Keratinocyte (primary cell): ENCODE measurements around the gene OR2A7.
"Not testable (repeated sequence)": the region's sequence is repeated elsewhere in the genome, so short reads cannot be mapped to it uniquely, and the experiment has no call there.

Source experiments
- EZH2 ChIP-seq: IDR thresholded peaks from one replicate; pipeline ENCODE4 v1.6.1; 2012; ENCODE audit warnings: inconsistent platforms, mild to moderate bottlenecking, low read length, moderate library complexity
- TF ChIP-seq, protein P1 (sequence below), 3 experiments: IDR thresholded peaks in 1 of 3; conservative IDR thresholded peaks in 1 of 3; optimal IDR thresholded peaks in 1 of 3; 2 replicates in 2 of 3; 3 replicates in 1 of 3; pipeline versions ENCODE3 to v1.5.1; 2011; ENCODE audit warnings: low read length in 3 of 3, mild to moderate bottlenecking in 3 of 3, moderate library complexity in 2 of 3, control low read depth in 1 of 3, inconsistent platforms in 1 of 3; ENCODE audit not compliant: insufficient read depth in 2 of 3; ENCODE audit errors: extremely low read depth in 1 of 3

DNA sequence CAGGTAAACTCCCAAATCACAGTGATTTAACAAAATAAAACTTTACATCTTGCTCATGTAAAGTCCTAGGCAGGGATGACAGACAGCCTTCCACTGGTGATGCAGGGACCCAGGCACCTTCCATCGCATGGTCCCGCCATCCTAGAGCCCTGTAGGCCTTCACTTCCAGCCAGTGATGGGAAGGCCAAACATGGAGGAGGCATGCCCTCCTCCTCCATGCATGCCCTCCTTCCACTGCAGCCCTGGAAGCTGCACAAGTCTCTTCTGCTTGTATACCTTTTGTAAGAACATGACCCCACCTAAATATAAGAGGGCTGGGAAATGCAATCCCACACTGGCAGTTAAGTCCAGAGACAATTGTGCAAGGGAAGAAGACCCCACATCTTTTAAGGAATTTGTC is 45.1 kb upstream of the OR2A7 start:
- TF ChIP-seq, protein P1, sequence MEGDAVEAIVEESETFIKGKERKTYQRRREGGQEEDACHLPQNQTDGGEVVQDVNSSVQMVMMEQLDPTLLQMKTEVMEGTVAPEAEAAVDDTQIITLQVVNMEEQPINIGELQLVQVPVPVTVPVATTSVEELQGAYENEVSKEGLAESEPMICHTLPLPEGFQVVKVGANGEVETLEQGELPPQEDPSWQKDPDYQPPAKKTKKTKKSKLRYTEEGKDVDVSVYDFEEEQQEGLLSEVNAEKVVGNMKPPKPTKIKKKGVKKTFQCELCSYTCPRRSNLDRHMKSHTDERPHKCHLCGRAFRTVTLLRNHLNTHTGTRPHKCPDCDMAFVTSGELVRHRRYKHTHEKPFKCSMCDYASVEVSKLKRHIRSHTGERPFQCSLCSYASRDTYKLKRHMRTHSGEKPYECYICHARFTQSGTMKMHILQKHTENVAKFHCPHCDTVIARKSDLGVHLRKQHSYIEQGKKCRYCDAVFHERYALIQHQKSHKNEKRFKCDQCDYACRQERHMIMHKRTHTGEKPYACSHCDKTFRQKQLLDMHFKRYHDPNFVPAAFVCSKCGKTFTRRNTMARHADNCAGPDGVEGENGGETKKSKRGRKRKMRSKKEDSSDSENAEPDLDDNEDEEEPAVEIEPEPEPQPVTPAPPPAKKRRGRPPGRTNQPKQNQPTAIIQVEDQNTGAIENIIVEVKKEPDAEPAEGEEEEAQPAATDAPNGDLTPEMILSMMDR (optimal IDR thresholded peaks at IDR 0.05 in 1 of 3, IDR thresholded peaks at IDR 0.05 in 1 of 3, conservative IDR thresholded peaks at IDR 0.05 in 1 of 3; ENCODE audit: extremely low read depth in 1 of 3, insufficient read depth in 2 of 3, low read length in 3 of 3), result not testable (repeated sequence)
- not testable (repeated sequence) for TF ChIP-seq EZH2
